Omental fat pad (tissue), 4 donors: Measurements from ENCODE around the gene C19orf44. TPM values are rescaled to one million over a fixed set of nuclear protein-coding genes. Genes with fewer than 3 reads are reported as not detected.
"Not testable (repeated sequence)": the region's sequence is repeated elsewhere in the genome, so short reads cannot be mapped to it uniquely, and the experiment has no call there.

ENCODE experiments used
- ATAC-seq: fragments of 150-250 bp; one replicate; pipeline ENCODE4 v1.9.1; 2016; ENCODE audit warnings: mild to moderate bottlenecking, moderate library complexity; ENCODE audit not compliant: low FRiP score
- DNase-seq: peaks from one replicate; pipeline ENCODE4 v3.0.0-alpha.2; 2019; ENCODE audit warnings: low spot score
- CTCF ChIP-seq, 3 donors: fragments of 450-650 bp; IDR thresholded peaks; one replicate each; pipeline ENCODE4 v1.5.1; 2016 to 2017; ENCODE audit warnings: antibody characterized with exemption in 3 of 3, mild to moderate bottlenecking in 3 of 3, moderate library complexity in 2 of 3
- total RNA-seq, 4 donors: library from RNA; depleted of rRNA; stranded (reverse); fragments of >200 nt; gene quantifications; one replicate each; pipeline ENCODE4 v1.1.0, GENCODE V29; 2016

C19orf44 gene
- total RNA-seq, 4 donors from 2014 or later, result 3.7 to 9.1 (median 5.6) TPM

GRCh38 chr19:16470541-16470910, 25.7 kb upstream of the C19orf44 start:
- no peak for TF ChIP-seq CTCF (IDR thresholded peaks at IDR 0.05)
- ATAC-seq (no peak), DNase-seq (no peak)

GRCh38 chr19:16470911-16471811, 25.0 kb upstream of the C19orf44 start:
- DNase-seq (peak; percentile 39), ATAC-seq (peak; percentile 10)
- TF ChIP-seq CTCF (IDR thresholded peaks at IDR 0.05), result no peak

- ATAC-seq, DNase-seq: not testable (repeated sequence)
These were observed 23.7 kb upstream of the C19orf44 start for GRCh38 chr19:16472559-16472899.

- no peak for ATAC-seq
- DNase-seq, result no peak
- TF ChIP-seq CTCF (IDR thresholded peaks at IDR 0.05), result no peak
These were observed 23.2 kb upstream of the C19orf44 start for GRCh38 chr19:16472992-16473391.

GRCh38 chr19:16473875-16474392, 22.3 kb upstream of the C19orf44 start:
- no peak for TF ChIP-seq CTCF (IDR thresholded peaks at IDR 0.05)
- ATAC-seq (no peak), DNase-seq (no peak)

GRCh38 chr19:16476401-16476800, 19.8 kb upstream of the C19orf44 start:
- ATAC-seq, result no peak
- no peak for DNase-seq
- TF ChIP-seq CTCF (IDR thresholded peaks at IDR 0.05), result no peak

- no peak for TF ChIP-seq CTCF (IDR thresholded peaks at IDR 0.05)
- no peak for DNase-seq
- ATAC-seq, result no peak
These were observed 18.9 kb upstream of the C19orf44 start for GRCh38 chr19:16477311-16477710.
